ENCODE results near the gene PEDS1. TPM values are rescaled to one million over a fixed set of nuclear protein-coding genes. Genes with fewer than 3 reads are reported as not detected.
A peak's percentile ranks its signal among the peaks of the same experiment; 100 is the strongest.

Gene PEDS1
- total RNA-seq, 1 donor from 2014 or later: 39.7 TPM

DNA sequence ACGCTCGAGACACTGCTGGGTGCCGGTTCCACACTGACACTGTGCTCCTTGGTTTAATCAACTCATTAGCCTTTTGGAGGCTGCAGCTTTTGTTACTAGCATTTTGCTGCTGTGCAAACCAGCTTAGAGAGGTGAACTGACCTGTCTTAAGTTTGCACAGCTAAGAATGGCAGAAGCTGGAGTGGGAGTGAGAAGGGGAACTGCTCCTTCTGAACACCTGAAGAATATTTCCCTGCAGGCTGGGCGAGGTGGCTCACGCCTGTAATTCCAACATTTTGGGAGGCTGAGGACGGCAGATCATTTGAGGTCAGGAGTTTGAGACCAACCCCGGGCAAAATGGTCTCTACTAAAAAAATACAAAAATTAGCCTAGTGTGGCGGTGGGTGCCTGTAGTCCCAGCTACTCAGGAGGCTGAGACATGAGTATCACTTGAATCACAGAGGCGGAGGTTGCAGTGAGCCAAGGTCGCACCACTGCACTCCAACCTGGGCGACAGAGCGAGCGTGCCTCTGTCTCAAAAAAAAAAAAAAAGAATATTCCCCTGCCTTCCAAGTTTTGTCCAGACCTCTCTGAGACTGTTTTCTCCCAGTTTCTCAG is 42.1 kb upstream of the PEDS1 start:
- TF ChIP-seq, protein P1, sequence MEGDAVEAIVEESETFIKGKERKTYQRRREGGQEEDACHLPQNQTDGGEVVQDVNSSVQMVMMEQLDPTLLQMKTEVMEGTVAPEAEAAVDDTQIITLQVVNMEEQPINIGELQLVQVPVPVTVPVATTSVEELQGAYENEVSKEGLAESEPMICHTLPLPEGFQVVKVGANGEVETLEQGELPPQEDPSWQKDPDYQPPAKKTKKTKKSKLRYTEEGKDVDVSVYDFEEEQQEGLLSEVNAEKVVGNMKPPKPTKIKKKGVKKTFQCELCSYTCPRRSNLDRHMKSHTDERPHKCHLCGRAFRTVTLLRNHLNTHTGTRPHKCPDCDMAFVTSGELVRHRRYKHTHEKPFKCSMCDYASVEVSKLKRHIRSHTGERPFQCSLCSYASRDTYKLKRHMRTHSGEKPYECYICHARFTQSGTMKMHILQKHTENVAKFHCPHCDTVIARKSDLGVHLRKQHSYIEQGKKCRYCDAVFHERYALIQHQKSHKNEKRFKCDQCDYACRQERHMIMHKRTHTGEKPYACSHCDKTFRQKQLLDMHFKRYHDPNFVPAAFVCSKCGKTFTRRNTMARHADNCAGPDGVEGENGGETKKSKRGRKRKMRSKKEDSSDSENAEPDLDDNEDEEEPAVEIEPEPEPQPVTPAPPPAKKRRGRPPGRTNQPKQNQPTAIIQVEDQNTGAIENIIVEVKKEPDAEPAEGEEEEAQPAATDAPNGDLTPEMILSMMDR (IDR thresholded peaks at IDR 0.05; ENCODE audit: unreplicated experiment): no peak
- Mint-ChIP-seq H3K4me3 (ENCODE audit: unreplicated experiment) (no peak overlapping the region), H3K36me3 (ENCODE audit: low read depth, unreplicated experiment) (peaks cover 4% of the 10 kb centered on the region), H3K27me3 (ENCODE audit: unreplicated experiment) (no peaks in the 10 kb centered on the region), H3K4me1 (ENCODE audit: unreplicated experiment) (peaks cover 23% of the 10 kb centered on the region), H3K9me3 (ENCODE audit: unreplicated experiment) (no peaks in the 10 kb centered on the region), H3K27ac (ENCODE audit: unreplicated experiment) (peak overlapping the region; percentile 72)
- no peak for DNase-seq (ENCODE audit: low spot score)

- no peak for DNase-seq (ENCODE audit: low spot score)
- H3K27me3 Mint-ChIP-seq (ENCODE audit: unreplicated experiment): no peaks in the 10 kb centered on the region
- H3K4me1 Mint-ChIP-seq (ENCODE audit: unreplicated experiment): peaks cover 23% of the 10 kb centered on the region
- H3K27ac Mint-ChIP-seq (ENCODE audit: unreplicated experiment): no peak overlapping the region
- TF ChIP-seq, protein P1 (IDR thresholded peaks at IDR 0.05; ENCODE audit: unreplicated experiment): no peak
- H3K4me3 Mint-ChIP-seq (ENCODE audit: unreplicated experiment): no peak overlapping the region
- H3K9me3 Mint-ChIP-seq (ENCODE audit: unreplicated experiment): no peaks in the 10 kb centered on the region
- H3K36me3 Mint-ChIP-seq (ENCODE audit: low read depth, unreplicated experiment): peaks cover 4% of the 10 kb centered on the region
Measured at GRCh38 chr20:50194831-50195523, 41.5 kb upstream of the PEDS1 start.

DNA sequence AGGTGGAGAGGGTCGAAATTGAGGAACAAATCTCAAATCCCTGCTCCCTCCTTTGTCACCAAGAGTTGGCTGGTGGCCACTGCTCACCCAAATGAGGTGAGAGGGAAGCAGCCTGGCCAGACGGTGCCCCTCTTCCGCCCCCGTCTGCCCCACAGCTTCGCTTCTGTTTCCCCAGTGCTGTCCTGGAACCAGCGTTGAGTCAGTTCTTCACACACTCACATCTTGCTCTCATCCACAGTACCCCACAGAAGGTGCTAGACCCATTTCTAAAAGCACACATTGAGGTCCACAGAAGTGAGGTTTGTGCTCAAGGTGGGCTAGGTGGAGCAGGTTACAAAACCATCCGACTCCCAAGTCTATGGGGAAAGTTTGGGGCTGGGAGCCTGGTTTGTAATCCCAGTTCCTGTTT is 40.9 kb upstream of the PEDS1 start:
- Mint-ChIP-seq H3K27ac (ENCODE audit: unreplicated experiment) (no peak overlapping the region), H3K27me3 (ENCODE audit: unreplicated experiment) (no peaks in the 10 kb centered on the region), H3K9me3 (ENCODE audit: unreplicated experiment) (no peaks in the 10 kb centered on the region), H3K4me1 (ENCODE audit: unreplicated experiment) (peaks cover 23% of the 10 kb centered on the region), H3K4me3 (ENCODE audit: unreplicated experiment) (no peak overlapping the region), H3K36me3 (ENCODE audit: low read depth, unreplicated experiment) (peaks cover 4% of the 10 kb centered on the region)
- no peak for DNase-seq (ENCODE audit: low spot score)
- TF ChIP-seq, protein P1 (IDR thresholded peaks at IDR 0.05; ENCODE audit: unreplicated experiment): no peak

GRCh38 chr20:50193836-50194421 is 40.4 kb upstream of the PEDS1 start:
- no peaks in the 10 kb centered on the region for H3K9me3 Mint-ChIP-seq (ENCODE audit: unreplicated experiment)
- H3K36me3 Mint-ChIP-seq (ENCODE audit: low read depth, unreplicated experiment): peaks cover 4% of the 10 kb centered on the region
- H3K4me1 Mint-ChIP-seq (ENCODE audit: unreplicated experiment): peaks cover 23% of the 10 kb centered on the region
- H3K27me3 Mint-ChIP-seq (ENCODE audit: unreplicated experiment): no peaks in the 10 kb centered on the region
- TF ChIP-seq, protein P1 (IDR thresholded peaks at IDR 0.05; ENCODE audit: unreplicated experiment): no peak
- peak overlapping the region; percentile 92 for H3K4me3 Mint-ChIP-seq (ENCODE audit: unreplicated experiment)
- no peak overlapping the region for H3K27ac Mint-ChIP-seq (ENCODE audit: unreplicated experiment)
- DNase-seq (ENCODE audit: low spot score): no peak

Data from endothelial cell (in vitro differentiated cells).